Endodermal cell (in vitro differentiated cells): ENCODE data around the gene DDX51. TPM values are rescaled to one million over a fixed set of nuclear protein-coding genes. Genes with fewer than 3 reads are reported as not detected.
A peak's percentile ranks its signal among the peaks of the same experiment; 100 is the strongest.

Experiments
- DNase-seq: peaks from one replicate; pipeline ENCODE4 v3.0.0-alpha.2; 2017
- H3K27ac ChIP-seq: 2 replicates; pipeline ENCODE4 v1.5.1; 2013; ENCODE audit warnings: mild to moderate bottlenecking, low read depth, low read length, moderate library complexity
- H3K27me3 ChIP-seq: 2 replicates; pipeline ENCODE4 v1.6.1; 2013; ENCODE audit warnings: mild to moderate bottlenecking, low read length, moderate library complexity; ENCODE audit not compliant: insufficient read depth, control insufficient read depth, poor library complexity, severe bottlenecking
- H3K36me3 ChIP-seq: 2 replicates; pipeline ENCODE4 v1.7.0; 2013; ENCODE audit warnings: mild to moderate bottlenecking, low read length, moderate library complexity; ENCODE audit not compliant: control insufficient read depth, insufficient read depth
- H3K4me1 ChIP-seq: one replicate; pipeline ENCODE4 v1.7.0; 2013; ENCODE audit warnings: low read length; ENCODE audit not compliant: control insufficient read depth, insufficient read depth
- H3K4me3 ChIP-seq: 2 replicates; pipeline ENCODE4 v1.5.1; 2013; ENCODE audit warnings: mild to moderate bottlenecking, low read length, moderate library complexity
- H3K9ac ChIP-seq: 2 replicates; pipeline ENCODE4 v1.6.1; 2013; ENCODE audit warnings: mild to moderate bottlenecking, low read length, moderate library complexity; ENCODE audit not compliant: poor library complexity, severe bottlenecking; ENCODE audit errors: extremely low read depth
- H3K9me3 ChIP-seq: 2 replicates; pipeline ENCODE4 v1.6.1; 2013; ENCODE audit warnings: mild to moderate bottlenecking, low read length, moderate library complexity; ENCODE audit not compliant: control insufficient read depth
- H3K27ac Mint-ChIP-seq: 2 replicates; pipeline ENCODE4 v1.8.0; 2020; ENCODE audit warnings: mixed read lengths
- H3K27me3 Mint-ChIP-seq: 2 replicates; pipeline ENCODE4 v1.8.0; 2021; ENCODE audit warnings: mild to moderate bottlenecking, mixed read lengths; ENCODE audit not compliant: insufficient read depth
- H3K36me3 Mint-ChIP-seq: 2 replicates; pipeline ENCODE4 v1.8.0; 2020; ENCODE audit warnings: low read depth, mixed read lengths
- H3K4me1 Mint-ChIP-seq: 2 replicates; pipeline ENCODE4 v1.8.0; 2020; ENCODE audit warnings: mixed read lengths
- H3K4me3 Mint-ChIP-seq: 2 replicates; pipeline ENCODE4 v1.8.0; 2020; ENCODE audit warnings: mild to moderate bottlenecking, moderate library complexity, mixed read lengths
- H3K9me3 Mint-ChIP-seq: 2 replicates; pipeline ENCODE4 v1.8.0; 2020; ENCODE audit warnings: mild to moderate bottlenecking, mixed read lengths
- WGBS, 2 experiments: methylation state at CpG; one replicate each; pipeline versions ENCODE4 v1.1.5 to v1.1.7; 2013; ENCODE audit warnings: missing lambda C conversion rate in 2 of 2, mixed read lengths in 1 of 2; ENCODE audit not compliant: insufficient coverage in 1 of 2, insufficient read length in 1 of 2; 5-methylcytosine and 5-hydroxymethylcytosine counted together
- total RNA-seq, 2 donors: library from RNA; stranded (reverse); fragmentation: NEBNext Ultra II Directional in 1 of 2; extraction: Animal tissue kit (Norgen Biotek cat#: 25700) in 1 of 2; gene quantifications; 2 replicates in 1 of 2; 3 replicates in 1 of 2; pipeline ENCODE4 v1.2.1, GENCODE V29; 2021
- TF ChIP-seq, protein P1 (sequence below): fragments of 200-600 bp; sonication (generic); conservative IDR thresholded peaks from 2 replicates; pipeline ENCODE4 v1.5.0; 2021; ENCODE audit warnings: antibody characterized with exemption, mild to moderate bottlenecking

DDX51 gene
- total RNA-seq, 2 donors from 2014 or later: 31.5 to 33.8 TPM

GRCh38 chr12:132164426-132164825, 20.3 kb upstream of the DDX51 start:
- no peak for DNase-seq
- no peak overlapping the region for H3K4me3 ChIP-seq
- Mint-ChIP-seq H3K27me3 (peaks cover 22% of the 10 kb centered on the region), H3K36me3 (no peaks in the 10 kb centered on the region), H3K4me3 (no peak overlapping the region), H3K27ac (no peak overlapping the region), H3K4me1 (no peaks in the 10 kb centered on the region), H3K9me3 (peaks cover 2% of the 10 kb centered on the region)
- H3K9ac ChIP-seq: no peak overlapping the region
- H3K4me1 ChIP-seq: no peaks in the 10 kb centered on the region
- TF ChIP-seq, protein P1, sequence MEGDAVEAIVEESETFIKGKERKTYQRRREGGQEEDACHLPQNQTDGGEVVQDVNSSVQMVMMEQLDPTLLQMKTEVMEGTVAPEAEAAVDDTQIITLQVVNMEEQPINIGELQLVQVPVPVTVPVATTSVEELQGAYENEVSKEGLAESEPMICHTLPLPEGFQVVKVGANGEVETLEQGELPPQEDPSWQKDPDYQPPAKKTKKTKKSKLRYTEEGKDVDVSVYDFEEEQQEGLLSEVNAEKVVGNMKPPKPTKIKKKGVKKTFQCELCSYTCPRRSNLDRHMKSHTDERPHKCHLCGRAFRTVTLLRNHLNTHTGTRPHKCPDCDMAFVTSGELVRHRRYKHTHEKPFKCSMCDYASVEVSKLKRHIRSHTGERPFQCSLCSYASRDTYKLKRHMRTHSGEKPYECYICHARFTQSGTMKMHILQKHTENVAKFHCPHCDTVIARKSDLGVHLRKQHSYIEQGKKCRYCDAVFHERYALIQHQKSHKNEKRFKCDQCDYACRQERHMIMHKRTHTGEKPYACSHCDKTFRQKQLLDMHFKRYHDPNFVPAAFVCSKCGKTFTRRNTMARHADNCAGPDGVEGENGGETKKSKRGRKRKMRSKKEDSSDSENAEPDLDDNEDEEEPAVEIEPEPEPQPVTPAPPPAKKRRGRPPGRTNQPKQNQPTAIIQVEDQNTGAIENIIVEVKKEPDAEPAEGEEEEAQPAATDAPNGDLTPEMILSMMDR: no peak
- H3K9me3 ChIP-seq: no peaks in the 10 kb centered on the region
- H3K27ac ChIP-seq: no peak overlapping the region
- no peaks in the 10 kb centered on the region for H3K36me3 ChIP-seq
- WGBS, 2 experiments: 89% methylated on average over 4 of the region's 7 CpGs; no CpG with 5 or more reads in 1 of the 2 experiments
- H3K27me3 ChIP-seq: no peaks in the 10 kb centered on the region

- no peak overlapping the region for H3K27ac Mint-ChIP-seq
- peaks cover 22% of the 10 kb centered on the region for H3K27me3 Mint-ChIP-seq
- H3K27ac ChIP-seq: no peak overlapping the region
- no peaks in the 10 kb centered on the region for H3K9me3 ChIP-seq
- no peaks in the 10 kb centered on the region for H3K4me1 Mint-ChIP-seq
- H3K4me1 ChIP-seq: no peaks in the 10 kb centered on the region
- TF ChIP-seq, protein P1: peak; percentile 59
- peaks cover 2% of the 10 kb centered on the region for H3K9me3 Mint-ChIP-seq
- H3K27me3 ChIP-seq: no peaks in the 10 kb centered on the region
- no peak overlapping the region for H3K4me3 Mint-ChIP-seq
- H3K9ac ChIP-seq: no peak overlapping the region
- WGBS, 2 experiments: 70 to 81% methylated on average over 11 of the region's 11 CpGs
- H3K4me3 ChIP-seq: no peak overlapping the region
- DNase-seq: no peak
- H3K36me3 ChIP-seq: no peaks in the 10 kb centered on the region
- H3K36me3 Mint-ChIP-seq: no peaks in the 10 kb centered on the region
Observed at GRCh38 chr12:132163911-132164288, 19.8 kb upstream of the DDX51 start.

DNA sequence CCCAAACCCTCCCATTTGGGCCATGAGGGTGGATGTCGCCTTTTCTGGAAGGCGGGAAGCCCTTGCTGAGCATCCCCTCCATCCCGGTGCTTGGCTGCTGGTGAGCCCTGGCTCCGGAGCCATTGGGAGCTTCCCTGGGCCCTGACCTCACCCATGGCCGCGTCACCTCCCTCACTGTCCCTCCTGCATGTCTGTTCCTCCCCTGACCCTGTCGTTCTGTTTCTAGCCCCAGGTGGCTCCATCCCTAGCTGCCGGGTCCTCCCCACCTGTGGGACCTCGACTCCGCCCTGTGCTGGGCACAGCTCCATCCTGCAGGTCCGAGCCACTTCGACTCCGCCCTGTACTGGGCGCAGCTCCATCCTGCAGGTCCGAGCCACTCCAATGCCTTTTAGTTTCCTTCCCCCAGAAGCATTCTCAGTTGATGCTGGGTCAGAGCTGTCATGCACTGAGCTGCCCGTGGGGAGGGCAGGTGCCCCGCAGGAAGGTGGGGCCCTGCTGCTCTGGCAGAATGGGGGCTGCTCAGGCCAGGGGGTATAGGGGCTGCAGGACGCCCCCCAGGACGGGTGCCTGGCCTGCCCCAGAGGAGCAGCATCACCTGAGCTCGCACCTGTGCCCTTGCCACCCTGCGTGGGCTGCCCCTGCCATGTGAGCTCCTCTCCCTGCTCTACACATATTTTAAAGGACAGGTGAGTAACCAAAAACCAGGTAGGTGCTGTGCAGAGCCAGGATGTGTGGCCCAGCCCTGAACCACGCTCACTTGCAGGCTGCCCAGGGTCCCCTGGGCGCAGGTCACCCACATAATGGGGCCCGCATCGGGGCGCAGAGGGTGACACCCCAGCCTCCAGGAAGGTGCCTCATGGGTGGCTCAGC, 19.2 kb upstream of the DDX51 start:
- TF ChIP-seq, protein P1: no peak
- Mint-ChIP-seq H3K36me3 (no peaks in the 10 kb centered on the region), H3K9me3 (peaks cover 2% of the 10 kb centered on the region), H3K27me3 (peaks cover 22% of the 10 kb centered on the region), H3K4me1 (no peaks in the 10 kb centered on the region), H3K4me3 (no peak overlapping the region), H3K27ac (no peak overlapping the region)
- peaks cover under 1% of the 10 kb centered on the region for H3K36me3 ChIP-seq
- H3K4me1 ChIP-seq: no peaks in the 10 kb centered on the region
- H3K9ac ChIP-seq: no peak overlapping the region
- no peak for DNase-seq
- 72 to 78% methylated on average over 20 to 26 of the region's 26 CpGs for WGBS, 2 experiments
- peaks cover under 1% of the 10 kb centered on the region for H3K9me3 ChIP-seq
- H3K27me3 ChIP-seq: no peaks in the 10 kb centered on the region
- no peak overlapping the region for H3K27ac ChIP-seq
- H3K4me3 ChIP-seq: no peak overlapping the region
